Measurements from ENCODE around the gene RFPL4AL1. TPM values are rescaled to one million over a fixed set of nuclear protein-coding genes. Genes with fewer than 3 reads are reported as not detected.

The RFPL4AL1 gene
- total and polyA plus RNA-seq, 2 of the 8 experiments (the other 6 are each of a cell fraction or from before 2014, with no cell fraction given) = not detected

- no peak overlapping the region for H3K14ac ChIP-seq (ENCODE audit: insufficient read length)
- no peak overlapping the region for H2BK20ac ChIP-seq (ENCODE audit: low read length)
- FAIRE-seq (no peak), DNase-seq (ENCODE audit: low read depth in 1 of 2, low spot score in 2 of 2) (no peak)
- no peak overlapping the region for H2BK5ac ChIP-seq (ENCODE audit: low read depth, low read length)
- H4K20me1 ChIP-seq (replicated peaks in 1 of 2; ENCODE audit: control insufficient read depth in 1 of 2, insufficient read depth in 2 of 2, low read length in 2 of 2) = no peaks in the 10 kb centered on the region
- H3K23ac ChIP-seq (ENCODE audit: insufficient read length) = no peak overlapping the region
- CTCF ChIA-PET (ENCODE audit: partially characterized antibody) = no interaction called here
- H3K56ac ChIP-seq (replicated peaks; ENCODE audit: insufficient read length, low read depth, low read length) = no peak overlapping the region
- H3K9me3 ChIP-seq (ENCODE audit: insufficient read depth in 2 of 2, low read depth in 1 of 2, low read length in 1 of 2) = peaks cover 80 to 82% of the 10 kb centered on the region in 2 experiments
- no peak overlapping the region for H3K4ac ChIP-seq (replicated peaks; ENCODE audit: insufficient read length, low read depth, low read length)
- H2BK12ac ChIP-seq (ENCODE audit: low read depth, low read length) = no peak overlapping the region
- no peak overlapping the region for H2BK120ac ChIP-seq (replicated peaks; ENCODE audit: low read depth, low read length)
- H4K8ac ChIP-seq (ENCODE audit: extremely low read depth, insufficient read depth, low read length) = no peak overlapping the region
- H3K27me3 ChIP-seq (replicated peaks in 1 of 4; ENCODE audit: control insufficient read depth in 3 of 4, extremely low read depth in 1 of 4, insufficient read depth in 3 of 4, low read length in 3 of 4) = no peaks in the 10 kb centered on the region
- 88% methylated on average over 5 of the region's 5 CpGs; no CpG with 5 or more reads in 1 of the 2 experiments for WGBS, 2 experiments (ENCODE audit: extremely low coverage in 1 of 2, insufficient coverage in 1 of 2, insufficient read length in 1 of 2, insufficient replicate concordance in 2 of 2, low coverage in 1 of 2, low lambda C conversion rate in 2 of 2, missing lambda C conversion rate in 1 of 2)
- no peak overlapping the region for H2BK15ac ChIP-seq (ENCODE audit: low read length)
- H4K5ac ChIP-seq (ENCODE audit: insufficient read length, low read depth, low read length) = no peak overlapping the region
- H3K18ac ChIP-seq (ENCODE audit: extremely low read depth, low read length) = no peak overlapping the region
- no peak overlapping the region for H3K27ac ChIP-seq (ENCODE audit: low read depth, low read length)
- POLR2A ChIA-PET (ENCODE audit: partially characterized antibody) = no interaction called here
- H2AK5ac ChIP-seq (ENCODE audit: low read depth, low read length) = no peak overlapping the region
- H3K36me3 ChIP-seq (ENCODE audit: control insufficient read depth in 2 of 4, insufficient read depth in 4 of 4, low read length in 3 of 4) = no peaks in the 10 kb centered on the region; a peak in 1 of 8 replicates
- TF ChIP-seq CHD2 (IDR thresholded peaks at IDR 0.05; ENCODE audit: low read length) (no peak), KDM4A (IDR thresholded peaks at IDR 0.05; ENCODE audit: low read depth, low read length, severe bottlenecking) (no peak), MAX (IDR thresholded peaks at IDR 0.05) (no peak), MAFK (IDR thresholded peaks at IDR 0.05; ENCODE audit: low read depth, low read length) (no peak), PHF8 (conservative IDR thresholded peaks at IDR 0.05; ENCODE audit: low read depth, low read length) (no peak), SIRT6 (IDR thresholded peaks at IDR 0.05; ENCODE audit: low read length) (no peak), CHD1 (IDR thresholded peaks at IDR 0.05; ENCODE audit: low read depth, low read length) (no peak)
- no peaks in the 10 kb centered on the region for H3K79me2 ChIP-seq (ENCODE audit: control insufficient read depth in 1 of 2, insufficient read depth in 2 of 2, low read length in 2 of 2)
- no peak overlapping the region for H3K4me2 ChIP-seq (ENCODE audit: insufficient read depth in 1 of 2, low read depth in 2 of 2, low read length in 2 of 2)
- no peak overlapping the region for H4K91ac ChIP-seq (replicated peaks; ENCODE audit: insufficient read length, low read length)
- H2AFZ ChIP-seq (ENCODE audit: low read length) = no peak overlapping the region
- H3K79me1 ChIP-seq (ENCODE audit: low read depth, low read length) = no peaks in the 10 kb centered on the region
- H3K4me3 ChIP-seq (ENCODE audit: extremely low read depth in 1 of 4, insufficient read depth in 2 of 4, low read depth in 3 of 4, low read length in 4 of 4) = no peak overlapping the region
- no peaks in the 10 kb centered on the region for H3K4me1 ChIP-seq (replicated peaks in 1 of 4; ENCODE audit: control insufficient read depth in 3 of 4, insufficient read depth in 4 of 4, low read length in 3 of 4)
- H3K9ac ChIP-seq (replicated peaks in 1 of 4; ENCODE audit: extremely low read depth in 1 of 4, low read depth in 3 of 4, low read length in 3 of 4) = no peak overlapping the region
- H3K23me2 ChIP-seq (ENCODE audit: low read depth, low read length) = no peaks in the 10 kb centered on the region
Observed at GRCh38 chr19:55813906-55814305, 45.0 kb downstream of the RFPL4AL1 start.
